ENCODE results near the gene TMED8.

DNA sequence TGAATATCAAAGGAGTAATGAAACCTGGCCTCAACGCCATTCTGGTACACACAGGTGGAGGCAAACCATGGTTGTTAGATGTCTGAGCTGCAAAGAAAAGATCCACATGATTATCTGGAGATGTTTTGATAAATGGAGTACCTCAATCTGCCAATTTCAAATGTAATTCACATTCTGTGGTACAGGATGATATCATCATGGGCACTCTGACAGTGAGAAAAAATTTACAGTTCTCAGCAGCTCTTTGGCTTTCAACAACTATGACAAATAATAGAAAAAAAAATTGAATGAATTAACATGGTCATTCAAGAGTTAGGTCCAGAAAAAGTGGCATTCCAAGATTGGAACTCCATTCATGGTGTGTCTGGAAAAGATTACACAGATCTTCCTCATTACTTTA is 17.3 kb downstream of the TMED8 start:
- TF ChIP-seq, protein P1, sequence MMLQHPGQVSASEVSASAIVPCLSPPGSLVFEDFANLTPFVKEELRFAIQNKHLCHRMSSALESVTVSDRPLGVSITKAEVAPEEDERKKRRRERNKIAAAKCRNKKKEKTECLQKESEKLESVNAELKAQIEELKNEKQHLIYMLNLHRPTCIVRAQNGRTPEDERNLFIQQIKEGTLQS (CRISPR knock-in tag; conservative IDR thresholded peaks at IDR 0.05): no peak
- TF ChIP-seq, protein P2, sequence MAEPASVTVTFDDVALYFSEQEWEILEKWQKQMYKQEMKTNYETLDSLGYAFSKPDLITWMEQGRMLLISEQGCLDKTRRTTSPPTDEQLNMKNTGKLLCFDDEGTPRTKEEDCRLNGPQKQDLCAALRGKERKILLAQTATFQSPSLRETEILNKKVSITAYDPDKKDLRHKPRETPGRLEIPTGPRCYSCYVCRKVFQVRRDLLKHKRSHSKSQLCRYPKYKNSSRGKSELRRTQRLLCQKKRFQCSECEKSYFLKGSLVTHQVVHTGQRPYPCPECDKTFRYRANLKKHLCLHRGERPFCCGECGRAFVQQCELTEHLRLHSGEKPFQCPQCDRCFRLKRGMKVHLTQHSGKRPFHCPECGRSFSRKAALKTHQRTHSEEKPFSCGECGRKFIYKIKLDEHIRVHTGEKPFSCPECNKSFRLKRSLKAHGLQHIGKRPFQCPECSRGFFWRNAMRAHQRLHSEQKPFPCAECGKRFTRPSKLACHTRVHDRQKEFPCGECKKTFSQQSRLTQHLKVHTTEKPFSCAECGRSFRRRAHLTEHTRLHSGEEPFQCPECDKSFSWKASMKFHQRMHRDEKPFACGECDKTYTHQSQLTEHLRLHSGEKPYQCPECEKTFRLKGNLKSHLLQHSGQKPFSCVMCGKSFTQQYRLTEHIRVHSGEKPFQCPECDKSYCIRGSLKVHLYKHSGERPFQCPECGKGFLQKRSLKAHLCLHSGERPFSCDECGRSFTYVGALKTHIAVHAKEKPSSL (CRISPR knock-in tag; conservative IDR thresholded peaks at IDR 0.05): no peak

All from WTC11 (cell line).